NCI-H1436 treated with DMSO at 0.1 percent for 48 hours (cell line): Measurements from ENCODE around the gene NR3C2.
"Not testable (repeated sequence)": the region's sequence is repeated elsewhere in the genome, so short reads cannot be mapped to it uniquely, and the experiment has no call there.

Source experiments
- DNase-seq: peaks from one replicate; lab custom pipeline; 2025; lab: John Stamatoyannopoulos, UW

Gene NR3C2

GRCh38 chr4:148367756-148368155 lies 74.5 kb downstream of the NR3C2 start:
- DNase-seq = no peak

- no peak for DNase-seq
Measured at GRCh38 chr4:148366251-148366650, 76.0 kb downstream of the NR3C2 start.

- no peak for DNase-seq
Measured at GRCh38 chr4:148364525-148364924, 77.7 kb downstream of the NR3C2 start.

GRCh38 chr4:148359769-148360168 lies 82.4 kb downstream of the NR3C2 start:
- no peak for DNase-seq

GRCh38 chr4:148355442-148356123 lies 86.6 kb downstream of the NR3C2 start:
- no peak for DNase-seq

- DNase-seq = no peak
Measured at GRCh38 chr4:148354186-148354585, 88.0 kb downstream of the NR3C2 start.

- DNase-seq = no peak
Measured at GRCh38 chr4:148353571-148353970, 88.6 kb downstream of the NR3C2 start.

- DNase-seq = no peak
Measured at GRCh38 chr4:148349153-148349552, 93.1 kb downstream of the NR3C2 start.

GRCh38 chr4:148346657-148347056 lies 95.6 kb downstream of the NR3C2 start:
- DNase-seq = no peak

GRCh38 chr4:148345509-148345908 lies 96.7 kb downstream of the NR3C2 start:
- DNase-seq = no peak

GRCh38 chr4:148344941-148345340 lies 97.3 kb downstream of the NR3C2 start:
- DNase-seq = no peak

- DNase-seq = no peak
Measured at GRCh38 chr4:148344352-148344751, 97.9 kb downstream of the NR3C2 start.

GRCh38 chr4:148341980-148342800 lies 100.0 kb downstream of the NR3C2 start:
- no peak for DNase-seq

GRCh38 chr4:148335133-148335532 lies 107.1 kb downstream of the NR3C2 start:
- no peak for DNase-seq

GRCh38 chr4:148333265-148333664 lies 108.9 kb downstream of the NR3C2 start:
- DNase-seq = no peak

GRCh38 chr4:148332486-148332885 lies 109.7 kb downstream of the NR3C2 start:
- no peak for DNase-seq

- DNase-seq = no peak
Measured at GRCh38 chr4:148330724-148331123, 111.5 kb downstream of the NR3C2 start.

GRCh38 chr4:148330161-148330560 lies 112.1 kb downstream of the NR3C2 start:
- no peak for DNase-seq

GRCh38 chr4:148329751-148330150 lies 112.5 kb downstream of the NR3C2 start:
- no peak for DNase-seq

- DNase-seq = no peak
Measured at GRCh38 chr4:148327683-148328082, 114.5 kb downstream of the NR3C2 start.

- not testable (repeated sequence) for DNase-seq
Measured at GRCh38 chr4:148323316-148323715, 118.9 kb downstream of the NR3C2 start.

GRCh38 chr4:148315049-148315448 lies 127.2 kb downstream of the NR3C2 start:
- no peak for DNase-seq

GRCh38 chr4:148312956-148313490 lies 129.2 kb downstream of the NR3C2 start:
- DNase-seq = no peak
